GM20000 (cell line): ENCODE results near the gene DUSP16.

Source experiments
- DNase-seq: peaks from one replicate; pipeline ENCODE4 v3.0.0; 2012; ENCODE audit warnings: low spot score
- CTCF ChIP-seq: IDR thresholded peaks from 2 replicates; pipeline ENCODE4 v1.5.1; 2012; ENCODE audit warnings: mild to moderate bottlenecking, control low read depth; ENCODE audit errors: extremely low read depth, missing control alignments

Gene DUSP16

GRCh38 chr12:12534166-12534866 is 28.3 kb downstream of the DUSP16 start:
- no peak for TF ChIP-seq CTCF
- no peak for DNase-seq

GRCh38 chr12:12533238-12533829 is 29.3 kb downstream of the DUSP16 start:
- TF ChIP-seq CTCF = no peak
- DNase-seq = no peak

GRCh38 chr12:12531194-12531593 is 31.5 kb downstream of the DUSP16 start:
- no peak for TF ChIP-seq CTCF
- DNase-seq = no peak

GRCh38 chr12:12529783-12530421 is 32.8 kb downstream of the DUSP16 start:
- no peak for TF ChIP-seq CTCF
- no peak for DNase-seq

- no peak for DNase-seq
- no peak for TF ChIP-seq CTCF
Observed at GRCh38 chr12:12528361-12529270, 34.0 kb downstream of the DUSP16 start.

GRCh38 chr12:12527820-12528296 is 34.8 kb downstream of the DUSP16 start:
- DNase-seq = no peak
- no peak for TF ChIP-seq CTCF

GRCh38 chr12:12524128-12524527 is 38.5 kb downstream of the DUSP16 start:
- DNase-seq = no peak

More at GRCh38 chr12:12524128-12524527, 38.5 kb downstream of the DUSP16 start:
- no peak for TF ChIP-seq CTCF
